ENCODE data around the gene BAZ2A.
"Not testable (repeated sequence)": the region's sequence is repeated elsewhere in the genome, so short reads cannot be mapped to it uniquely, and the experiment has no call there.

Gene BAZ2A

DNA sequence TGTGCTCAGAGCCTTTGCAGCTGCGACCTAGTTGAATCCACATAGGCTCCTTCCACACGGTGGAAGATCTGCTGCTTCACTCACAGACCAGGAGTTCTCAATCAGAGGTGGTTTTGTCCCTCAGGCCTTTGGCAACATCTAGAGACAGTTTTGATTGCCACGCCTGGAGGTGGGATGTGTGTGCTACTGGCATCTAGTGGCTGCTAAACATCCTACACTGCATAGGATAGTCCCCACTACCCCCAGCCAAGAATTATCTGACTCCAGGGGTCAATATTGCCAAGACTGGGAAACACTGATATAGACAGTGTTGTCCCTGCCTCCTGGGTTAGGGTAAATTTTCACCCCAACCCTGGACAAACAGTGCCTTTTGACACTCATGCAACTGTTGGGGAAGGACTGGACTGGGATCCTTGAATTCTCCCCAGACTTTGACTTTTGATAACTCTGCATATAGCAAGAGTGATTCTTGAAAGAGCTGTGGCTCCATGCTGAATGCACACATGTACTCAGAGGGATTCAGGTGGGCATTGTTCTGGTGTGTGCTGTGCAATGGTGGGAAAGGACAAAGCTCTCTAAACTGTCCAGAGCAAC, 39.8 kb downstream of the BAZ2A start:
- in situ Hi-C loops (cut with MboI; ENCODE audit: low sequenced_read_pairs, unreplicated experiment) = no loop called here
- TF ChIP-seq, protein P1, sequence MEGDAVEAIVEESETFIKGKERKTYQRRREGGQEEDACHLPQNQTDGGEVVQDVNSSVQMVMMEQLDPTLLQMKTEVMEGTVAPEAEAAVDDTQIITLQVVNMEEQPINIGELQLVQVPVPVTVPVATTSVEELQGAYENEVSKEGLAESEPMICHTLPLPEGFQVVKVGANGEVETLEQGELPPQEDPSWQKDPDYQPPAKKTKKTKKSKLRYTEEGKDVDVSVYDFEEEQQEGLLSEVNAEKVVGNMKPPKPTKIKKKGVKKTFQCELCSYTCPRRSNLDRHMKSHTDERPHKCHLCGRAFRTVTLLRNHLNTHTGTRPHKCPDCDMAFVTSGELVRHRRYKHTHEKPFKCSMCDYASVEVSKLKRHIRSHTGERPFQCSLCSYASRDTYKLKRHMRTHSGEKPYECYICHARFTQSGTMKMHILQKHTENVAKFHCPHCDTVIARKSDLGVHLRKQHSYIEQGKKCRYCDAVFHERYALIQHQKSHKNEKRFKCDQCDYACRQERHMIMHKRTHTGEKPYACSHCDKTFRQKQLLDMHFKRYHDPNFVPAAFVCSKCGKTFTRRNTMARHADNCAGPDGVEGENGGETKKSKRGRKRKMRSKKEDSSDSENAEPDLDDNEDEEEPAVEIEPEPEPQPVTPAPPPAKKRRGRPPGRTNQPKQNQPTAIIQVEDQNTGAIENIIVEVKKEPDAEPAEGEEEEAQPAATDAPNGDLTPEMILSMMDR (IDR thresholded peaks at IDR 0.05; ENCODE audit: borderline replicate concordance, control extremely low read depth, extremely low read depth, insufficient read depth, missing control alignments) = peak; percentile 49
- DNase-seq (ENCODE audit: low spot score) = no peak

DNA sequence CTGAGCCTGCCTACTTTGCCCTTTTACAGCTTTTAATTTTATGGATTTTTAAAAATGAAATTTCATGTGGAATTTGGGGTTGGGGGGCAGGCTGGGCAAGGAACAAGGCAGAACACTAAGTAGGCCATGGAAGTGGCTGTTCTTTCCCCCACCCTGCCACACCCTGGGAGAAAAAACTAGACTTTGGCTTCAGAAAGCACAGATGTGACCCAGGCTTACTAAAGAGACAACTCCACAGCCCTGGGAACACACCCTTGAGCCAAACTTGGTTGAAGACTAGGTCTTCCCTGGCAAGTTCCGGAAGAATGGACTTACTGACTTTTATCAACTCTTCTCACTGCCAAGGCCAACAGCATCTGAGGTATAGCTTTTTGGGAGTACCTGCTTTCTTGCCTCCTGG, 40.3 kb downstream of the BAZ2A start:
- DNase-seq (ENCODE audit: low spot score) = no peak
- in situ Hi-C loops (cut with MboI; ENCODE audit: low sequenced_read_pairs, unreplicated experiment) = no loop called here
- TF ChIP-seq, protein P1 (IDR thresholded peaks at IDR 0.05; ENCODE audit: borderline replicate concordance, control extremely low read depth, extremely low read depth, insufficient read depth, missing control alignments) = no peak

DNA sequence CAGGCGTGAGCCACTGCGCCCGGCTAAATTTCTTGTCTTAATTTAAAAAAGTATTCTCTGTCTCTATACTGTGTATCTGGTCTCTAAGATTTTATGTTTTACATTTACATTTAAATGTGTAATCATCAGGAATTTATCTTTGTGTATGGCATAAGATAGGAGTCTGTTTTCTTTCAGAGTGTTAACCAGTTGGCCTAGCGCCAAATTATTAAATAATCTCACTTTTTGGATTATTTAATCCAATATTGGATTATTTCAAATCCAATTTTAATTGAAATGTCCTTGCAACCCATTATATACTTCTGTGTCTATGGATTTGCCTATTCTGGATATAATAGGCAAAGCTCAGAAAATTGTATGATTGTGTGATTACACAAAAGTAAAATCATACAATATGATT, 45.0 kb downstream of the BAZ2A start:
- TF ChIP-seq, protein P1 (IDR thresholded peaks at IDR 0.05; ENCODE audit: borderline replicate concordance, control extremely low read depth, extremely low read depth, insufficient read depth, missing control alignments) = no peak
- in situ Hi-C loops (cut with MboI; ENCODE audit: low sequenced_read_pairs, unreplicated experiment) = no loop called here
- no peak for DNase-seq (ENCODE audit: low spot score)

DNA sequence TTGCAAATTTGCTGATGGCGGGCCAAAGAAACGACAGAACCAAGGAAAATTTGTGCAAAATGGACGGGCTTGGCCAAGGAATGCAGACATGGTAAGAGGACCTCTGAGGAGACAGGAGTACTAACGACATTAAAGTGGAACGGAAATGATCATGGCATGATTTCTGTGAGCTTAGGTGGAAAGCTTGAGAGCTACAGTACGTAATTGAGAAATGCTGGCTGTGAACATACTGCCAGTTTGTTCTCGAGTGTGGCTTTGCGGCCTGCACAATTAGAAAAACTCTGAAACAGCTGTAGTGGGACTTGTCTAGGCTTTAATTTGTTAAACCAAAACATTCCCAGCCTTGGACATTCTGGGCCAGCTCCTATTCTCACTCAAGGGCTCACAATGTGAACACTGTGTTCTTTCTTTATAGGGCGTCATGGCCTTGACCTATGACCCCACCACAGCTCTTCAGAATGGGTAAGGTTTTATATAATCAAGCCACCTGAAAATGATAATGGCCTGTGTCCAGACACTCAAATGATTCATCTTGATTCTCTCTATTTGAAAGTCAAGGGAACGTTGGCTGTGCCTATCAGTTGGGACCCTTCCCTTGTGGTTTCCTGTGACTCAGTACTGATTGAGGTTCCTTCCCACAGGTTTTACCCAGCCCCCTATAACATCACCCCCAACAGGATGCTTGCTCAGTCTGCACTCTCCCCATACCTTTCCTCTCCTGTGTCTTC, 48.5 kb downstream of the BAZ2A start:
- in situ Hi-C loops (cut with MboI; ENCODE audit: low sequenced_read_pairs, unreplicated experiment) = no loop called here
- no peak for DNase-seq (ENCODE audit: low spot score)
- TF ChIP-seq, protein P1 (IDR thresholded peaks at IDR 0.05; ENCODE audit: borderline replicate concordance, control extremely low read depth, extremely low read depth, insufficient read depth, missing control alignments) = no peak

DNA sequence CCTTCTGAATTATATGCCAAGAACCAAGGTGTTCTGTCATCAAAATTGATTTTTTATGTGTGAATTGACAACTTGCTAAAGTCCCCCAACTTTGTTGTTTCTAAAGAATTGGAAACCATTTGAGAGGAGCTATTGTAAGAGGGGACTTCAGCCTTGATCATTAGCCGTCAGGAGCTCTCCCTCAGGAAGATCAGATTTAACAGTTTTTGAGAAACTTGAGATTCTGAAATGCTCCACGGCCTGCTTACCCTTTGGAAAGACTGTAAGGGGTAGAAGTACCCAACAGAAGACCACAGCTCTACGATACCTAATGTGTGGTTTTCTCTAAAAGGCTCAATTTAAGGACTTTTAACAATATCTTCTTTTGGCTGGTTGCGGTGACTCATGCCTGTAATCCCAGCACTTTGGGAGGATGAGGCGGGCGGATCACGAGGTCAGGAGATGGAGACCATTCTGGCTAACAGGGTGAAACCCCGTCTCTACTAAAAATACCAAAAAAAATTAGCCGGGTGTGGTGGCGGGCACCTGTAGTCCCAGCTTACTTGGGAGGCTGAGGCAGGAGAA, 51.1 kb downstream of the BAZ2A start:
- TF ChIP-seq, protein P1 (IDR thresholded peaks at IDR 0.05; ENCODE audit: borderline replicate concordance, control extremely low read depth, extremely low read depth, insufficient read depth, missing control alignments) = no peak
- no peak for DNase-seq (ENCODE audit: low spot score)
- in situ Hi-C loops (cut with MboI; ENCODE audit: low sequenced_read_pairs, unreplicated experiment) = no loop called here

DNA sequence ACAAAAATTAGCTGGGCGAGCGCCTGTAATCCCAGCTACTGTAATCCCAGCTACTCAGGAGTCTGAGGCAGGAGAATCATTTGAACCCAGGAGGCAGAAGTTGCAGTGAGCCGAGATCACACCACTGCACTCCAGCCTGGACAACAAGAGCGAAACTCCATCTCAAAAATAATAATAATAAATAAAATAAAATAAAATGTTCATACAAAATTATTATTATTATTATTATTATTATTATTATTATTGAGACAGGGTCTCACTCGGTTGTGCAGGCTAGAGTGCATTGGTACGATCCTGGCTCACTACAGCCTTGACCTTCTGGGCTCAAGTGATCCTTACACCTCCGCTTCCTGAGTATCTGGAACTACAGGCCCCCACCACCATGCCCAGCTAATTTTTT, 52.9 kb downstream of the BAZ2A start:
- DNase-seq (ENCODE audit: low spot score); in situ Hi-C loops (cut with MboI; ENCODE audit: low sequenced_read_pairs, unreplicated experiment): not testable (repeated sequence)

DNA sequence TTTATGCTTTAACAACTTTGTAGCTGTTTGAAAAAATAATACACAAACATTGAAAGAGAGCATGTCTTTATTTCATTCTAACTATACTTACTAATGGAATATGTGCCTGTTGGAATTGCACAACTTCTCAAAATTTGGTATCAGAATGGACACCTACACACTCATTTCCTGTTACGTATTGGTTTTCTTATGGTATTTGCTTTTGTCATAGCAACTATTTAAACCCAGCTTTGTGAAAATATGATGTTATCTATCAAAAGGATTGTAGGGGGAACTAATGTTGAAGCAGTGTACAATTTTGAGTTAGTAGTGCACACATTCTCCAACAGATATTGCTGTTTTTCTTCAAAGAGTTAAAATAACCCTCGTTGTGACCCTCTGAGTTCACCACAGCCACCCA, 55.9 kb downstream of the BAZ2A start:
- in situ Hi-C loops (cut with MboI; ENCODE audit: low sequenced_read_pairs, unreplicated experiment) = no loop called here
- no peak for DNase-seq (ENCODE audit: low spot score)
- TF ChIP-seq, protein P1 (IDR thresholded peaks at IDR 0.05; ENCODE audit: borderline replicate concordance, control extremely low read depth, extremely low read depth, insufficient read depth, missing control alignments) = no peak
